T1000 (cell line): ENCODE measurements around the gene RALGDS.
"Not testable (repeated sequence)": the region's sequence is repeated elsewhere in the genome, so short reads cannot be mapped to it uniquely, and the experiment has no call there.

ENCODE experiments used
- DNase-seq: peaks from one replicate; lab custom pipeline; 2025; ENCODE audit warnings: mixed read lengths; lab: John Stamatoyannopoulos, UW

The RALGDS gene

DNA sequence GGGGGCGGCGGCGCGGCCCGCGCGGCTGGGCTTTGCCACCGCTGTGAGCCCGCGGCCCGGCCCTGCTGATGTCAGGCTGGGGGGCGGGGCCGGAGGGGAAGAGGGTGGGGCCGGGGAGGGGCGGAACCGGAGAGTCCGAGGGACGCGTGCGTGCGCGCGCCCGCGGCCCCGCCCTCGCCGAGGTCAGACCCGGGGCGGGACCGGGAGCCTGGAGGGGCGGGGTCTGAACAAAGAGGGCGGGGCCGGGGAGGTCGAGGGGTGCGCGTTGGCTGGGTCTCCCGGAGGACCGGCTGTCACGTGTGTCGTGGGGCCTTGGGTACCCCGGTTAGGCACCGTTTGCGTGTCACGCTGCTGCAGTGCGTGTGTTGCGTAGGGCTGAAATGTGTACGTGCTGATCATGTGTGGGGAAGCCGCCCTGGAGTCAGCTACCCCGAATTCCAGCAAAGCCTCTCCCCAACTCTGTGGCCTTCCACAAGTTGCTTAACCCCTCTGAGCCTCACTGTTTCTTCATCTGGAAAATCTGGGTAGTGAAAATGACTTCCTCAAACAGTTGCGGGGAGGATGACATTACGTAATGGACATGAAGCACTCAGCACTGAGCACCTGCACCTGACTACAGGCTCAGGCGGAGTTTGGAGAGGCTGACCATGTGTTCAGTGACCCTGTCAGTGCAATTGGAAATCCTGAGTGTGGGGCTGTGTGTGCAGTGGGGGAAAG lies at the start of gene RALGDS:
Gene RALGDS (minus strand): TSS at position 43 of the 717 bp plus-strand sequence. CDS start 86 bp downstream, outside the sequence.
- peak; percentile 51 for DNase-seq

DNA sequence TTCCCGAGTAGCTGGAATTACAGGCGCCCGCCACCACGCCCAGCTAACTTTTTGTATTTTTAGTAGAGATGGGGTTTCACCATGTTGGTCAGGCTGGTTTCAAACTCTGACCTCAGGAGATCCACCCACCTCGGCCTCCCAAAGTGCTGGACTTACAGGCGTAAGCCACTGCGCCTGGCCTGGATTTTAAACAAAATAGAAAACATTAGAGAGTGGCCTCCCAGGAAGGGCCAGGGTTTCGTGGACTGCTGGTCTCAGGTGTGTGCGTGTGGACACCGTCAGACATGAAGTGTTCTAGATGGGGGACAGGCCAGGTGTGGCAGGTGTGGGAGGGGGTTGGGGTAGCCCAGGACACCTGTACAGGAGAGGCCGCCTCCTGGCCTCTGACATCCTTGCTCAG lies 49.7 kb upstream of the RALGDS start:
- no peak for DNase-seq

- not testable (repeated sequence) for DNase-seq
These were observed 48.6 kb upstream of the RALGDS start for GRCh38 chr9:133169687-133170086.

DNA sequence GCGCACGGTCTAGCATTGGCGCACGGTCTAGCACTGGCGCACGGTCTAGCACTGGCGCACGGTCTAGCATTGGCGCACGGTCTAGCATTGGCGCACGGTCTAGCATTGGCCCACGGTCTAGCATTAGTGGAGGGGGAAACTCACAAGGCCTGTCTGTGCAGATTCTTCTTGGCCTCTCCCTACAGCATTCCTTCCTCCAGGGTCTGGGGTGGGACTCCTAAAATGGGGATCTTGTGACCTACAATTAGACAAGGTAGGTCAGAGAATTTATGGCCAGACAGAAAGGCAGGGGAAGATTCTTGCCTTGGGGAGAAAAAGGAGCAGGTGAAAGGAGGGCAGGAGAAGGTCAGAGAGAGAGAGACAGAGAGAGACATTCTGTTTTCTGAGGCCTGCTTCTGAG lies 48.1 kb upstream of the RALGDS start:
- no peak for DNase-seq

GRCh38 chr9:133168432-133168831 lies 47.4 kb upstream of the RALGDS start:
- no peak for DNase-seq

DNA sequence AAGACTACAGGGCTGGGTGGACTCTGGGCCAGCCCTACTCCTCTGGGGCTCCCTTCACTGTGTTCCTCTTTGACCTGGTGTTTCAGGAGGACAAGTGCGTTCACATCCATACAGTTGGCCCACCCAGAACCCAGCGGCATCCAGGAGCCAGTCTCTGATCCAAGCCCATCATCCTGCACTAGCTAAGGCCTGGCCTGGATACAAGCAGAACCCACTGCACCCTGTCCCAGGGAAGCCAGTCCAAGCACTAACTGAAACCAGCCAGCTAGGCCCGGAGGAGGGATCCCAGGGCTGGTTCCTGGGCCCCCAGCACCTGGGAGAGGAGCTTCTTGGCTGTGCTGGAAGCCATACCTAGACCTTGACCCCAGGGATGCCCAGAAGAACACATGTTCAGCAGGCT lies 46.7 kb upstream of the RALGDS start:
- no peak for DNase-seq

- no peak for DNase-seq
These were observed 46.2 kb upstream of the RALGDS start for GRCh38 chr9:133167096-133167730.

DNA sequence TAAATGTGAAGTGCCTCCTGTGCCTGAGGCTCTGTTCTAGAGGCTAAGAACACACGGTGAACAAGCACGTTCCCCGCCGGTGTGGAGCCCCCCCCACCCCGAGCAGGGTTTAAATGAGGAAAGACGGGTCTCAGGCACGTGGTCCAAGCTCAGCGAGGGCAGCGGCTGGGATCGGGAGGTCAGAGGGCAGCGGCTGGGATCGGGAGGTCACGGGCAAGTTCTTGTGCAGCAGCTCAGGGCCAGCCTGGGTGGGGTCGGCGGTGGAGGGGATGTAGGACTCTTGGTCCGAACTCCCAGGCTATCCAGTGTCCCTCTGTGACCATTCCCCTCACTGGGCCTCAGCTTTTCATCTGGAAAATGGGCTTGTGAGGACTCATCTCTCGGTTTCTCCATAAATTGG lies 45.4 kb upstream of the RALGDS start:
- DNase-seq: no peak

- DNase-seq: no peak
These were observed 44.4 kb upstream of the RALGDS start for GRCh38 chr9:133165452-133165730.

- DNase-seq: no peak
These were observed 43.2 kb upstream of the RALGDS start for GRCh38 chr9:133164191-133164590.

- no peak for DNase-seq
These were observed 42.6 kb upstream of the RALGDS start, which contains the start of gene GBGT1 for GRCh38 chr9:133163504-133164172. Gene GBGT1 (minus strand): TSS chr9:133163914. CDS start chr9:133162412, 1,502 bp downstream.

DNA sequence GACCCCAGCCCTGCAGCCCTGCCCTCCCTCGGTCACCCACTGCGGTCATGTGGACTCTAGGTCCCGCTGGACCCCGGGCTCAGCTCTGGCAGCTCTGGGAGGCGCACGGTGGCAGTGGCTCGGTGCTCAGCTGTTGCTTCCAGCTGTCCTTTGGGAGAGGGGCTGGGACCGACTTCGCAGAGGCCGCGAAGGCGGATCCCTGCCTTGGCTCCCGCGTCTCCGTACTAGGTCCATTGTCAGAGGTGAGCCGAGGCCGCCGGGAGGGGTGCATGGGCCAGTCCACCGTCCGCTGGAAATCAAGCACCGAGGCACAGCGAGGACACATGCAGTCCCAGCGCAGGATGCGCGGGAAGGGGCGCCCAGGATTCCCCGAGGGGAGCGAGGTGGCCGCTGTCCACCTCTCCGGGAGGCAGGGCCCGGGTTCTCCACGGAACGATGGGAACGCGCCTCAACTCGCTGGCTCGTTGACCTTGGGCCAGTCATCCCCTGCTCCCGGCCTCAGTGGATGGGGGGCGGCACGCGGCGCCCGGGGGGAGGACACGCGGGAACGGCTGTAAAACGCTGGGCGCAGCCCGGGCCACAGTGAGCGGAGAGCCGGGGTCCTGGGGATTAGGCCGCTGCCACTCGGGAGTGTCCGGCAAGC lies 41.9 kb upstream of the RALGDS start:
- DNase-seq: no peak

DNA sequence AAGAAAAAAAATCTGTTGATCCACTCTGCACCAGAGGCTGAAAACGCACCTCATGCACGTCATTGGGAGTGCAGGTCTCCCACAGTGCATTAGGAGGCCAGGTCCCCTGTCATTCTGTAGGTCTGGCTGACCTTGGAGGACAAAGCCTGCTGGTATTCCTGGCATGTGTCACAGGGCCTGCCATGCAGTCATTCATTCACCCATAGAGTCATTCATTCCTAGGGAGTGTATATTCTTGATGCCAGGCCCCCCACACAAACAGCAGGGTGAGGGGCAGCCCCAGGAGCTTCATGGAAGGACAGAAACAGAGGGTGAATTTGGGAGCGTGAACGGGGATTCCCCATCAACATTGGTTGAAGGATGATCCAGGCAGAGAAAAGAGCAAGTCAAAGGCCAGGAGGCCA lies 40.5 kb upstream of the RALGDS start:
- DNase-seq: no peak

GRCh38 chr9:133160742-133161546 lies 39.9 kb upstream of the RALGDS start:
- no peak for DNase-seq

GRCh38 chr9:133158695-133159094 lies 37.7 kb upstream of the RALGDS start:
- DNase-seq: no peak

GRCh38 chr9:133155156-133155555 lies 34.1 kb upstream of the RALGDS start:
- DNase-seq: no peak

DNA sequence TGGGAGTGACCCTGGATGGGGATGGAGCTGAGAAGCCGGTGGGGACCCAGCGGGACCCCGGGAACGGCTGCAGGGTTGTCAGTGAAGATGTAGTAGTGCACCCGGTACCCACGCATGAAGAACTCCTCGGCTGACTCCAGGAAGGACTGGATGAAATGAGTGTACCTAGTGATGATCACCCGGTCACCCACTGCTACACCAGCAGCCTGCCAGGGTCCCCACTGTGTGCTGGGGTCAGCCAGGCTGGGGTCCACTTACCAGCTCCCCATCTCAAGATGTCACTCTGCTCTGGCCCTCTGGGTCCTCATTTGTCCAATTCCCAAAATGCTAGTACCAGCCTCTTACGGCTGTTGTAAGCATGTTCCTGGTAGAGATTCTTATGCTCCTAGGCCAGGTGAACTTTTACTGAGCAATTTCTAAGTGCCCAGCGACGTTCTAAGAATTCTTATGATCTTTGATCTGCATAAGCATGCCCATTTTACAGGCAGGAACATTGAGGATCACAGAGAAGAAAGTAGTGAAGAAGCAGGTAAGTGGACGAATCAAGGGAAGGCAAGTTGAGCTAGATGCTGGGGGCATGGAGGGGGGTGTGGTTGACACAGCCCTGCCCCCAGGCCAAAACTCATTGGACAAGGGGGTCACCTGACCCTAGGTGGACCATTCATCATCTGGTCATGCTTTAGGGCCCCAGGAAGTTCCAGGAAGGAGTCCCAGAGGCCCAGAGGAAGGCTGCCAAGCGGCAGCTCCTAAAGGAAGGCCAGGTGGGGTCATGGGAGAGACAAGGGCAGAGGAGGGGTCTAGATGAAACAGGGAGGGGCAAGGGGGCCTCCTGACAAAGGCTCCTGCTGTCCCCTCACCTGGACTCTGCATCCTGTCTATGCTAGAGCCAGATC lies 33.3 kb upstream of the RALGDS start:
- DNase-seq: no peak

DNA sequence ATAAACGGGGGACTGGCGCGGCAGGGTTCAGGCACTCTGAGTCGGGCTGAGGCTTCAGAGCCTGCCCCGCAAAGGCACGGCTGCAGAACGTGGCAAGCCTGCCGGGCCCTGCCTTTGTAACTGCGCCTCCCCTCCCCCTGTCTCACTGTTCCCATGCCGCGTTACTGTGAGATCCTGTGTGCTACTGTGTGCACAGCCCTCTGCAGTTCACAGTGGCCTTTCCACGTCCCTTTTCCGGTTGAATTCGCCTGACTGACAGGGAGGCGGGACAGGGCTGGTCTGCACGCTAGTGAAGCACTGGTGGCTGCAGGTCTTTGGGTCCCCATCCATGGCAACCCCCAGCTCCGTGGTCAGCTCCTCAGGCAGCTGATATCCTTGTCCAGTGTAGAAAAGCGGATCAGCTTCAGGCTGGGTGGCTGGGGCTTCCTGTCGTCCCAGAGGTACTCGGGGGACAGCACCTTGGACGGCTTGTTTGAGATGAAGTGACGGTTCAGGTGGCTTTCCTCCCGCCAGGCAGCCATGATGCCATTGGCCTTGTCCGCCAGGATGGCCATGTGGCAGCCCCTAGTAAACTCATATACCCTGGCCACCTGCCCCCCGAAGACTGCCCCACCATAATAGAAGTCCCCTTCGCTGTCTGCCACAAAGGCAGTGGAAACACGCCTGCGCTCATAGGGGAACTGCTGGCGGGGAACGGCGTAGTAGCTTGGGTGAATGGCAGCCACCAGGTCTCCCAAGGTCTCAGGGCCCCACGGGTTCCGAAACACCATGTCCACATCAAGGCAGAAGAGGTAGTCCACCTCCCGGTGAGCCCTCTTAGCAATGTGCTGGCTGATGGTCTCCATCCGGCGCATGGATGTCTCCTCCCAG lies 32.4 kb upstream of the RALGDS start:
- no peak for DNase-seq

DNA sequence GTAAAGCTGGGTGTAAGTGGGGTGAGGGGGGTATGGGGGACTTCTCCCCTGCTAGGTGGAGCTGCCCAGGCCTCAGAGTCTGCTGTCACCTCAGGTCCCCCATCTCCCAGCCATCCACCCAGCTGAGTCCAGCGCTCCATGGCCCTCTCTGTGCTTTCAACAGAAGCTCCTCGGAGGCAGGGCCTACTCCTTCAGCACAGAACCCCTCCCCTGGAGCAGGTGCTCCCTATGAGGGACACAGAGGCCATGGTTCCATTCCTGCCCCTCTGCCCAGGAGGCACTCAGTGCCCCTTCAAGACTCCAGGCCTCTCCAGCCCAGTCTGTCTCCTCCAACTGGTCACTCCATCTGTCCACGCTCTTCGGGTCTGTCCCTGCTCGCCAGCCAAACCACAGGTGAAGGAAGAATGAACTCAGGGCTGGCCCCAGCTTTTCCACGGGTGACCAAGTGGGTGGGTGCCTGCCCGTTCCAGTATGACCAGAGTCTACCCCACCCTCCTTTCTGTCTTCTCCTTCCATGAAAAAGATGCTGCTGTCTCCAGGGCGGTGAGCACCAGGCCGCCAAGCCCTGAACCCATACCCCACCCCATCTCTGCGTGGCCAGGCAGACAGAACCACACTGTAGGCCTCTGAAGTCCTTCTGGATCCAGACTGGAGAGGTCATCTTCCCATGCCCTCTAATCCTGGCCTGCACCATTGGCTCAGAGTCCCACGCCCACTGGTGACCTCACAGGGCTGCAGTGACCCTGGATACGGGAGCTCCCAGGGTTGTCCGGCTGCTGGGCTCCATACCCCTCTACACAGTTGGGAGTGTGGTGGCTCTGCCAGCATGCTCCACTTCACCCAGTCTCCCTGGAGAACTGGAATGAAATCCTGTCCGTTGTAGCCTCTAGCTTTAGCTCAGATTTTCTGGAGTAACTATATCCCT lies 30.8 kb upstream of the RALGDS start:
- DNase-seq: no peak
